Measurements from ENCODE around the gene POU3F3. TPM values are rescaled to one million over a fixed set of nuclear protein-coding genes. Genes with fewer than 3 reads are reported as not detected.

Gene POU3F3
- total RNA-seq, 1 donor from 2014 or later: not detected

DNA sequence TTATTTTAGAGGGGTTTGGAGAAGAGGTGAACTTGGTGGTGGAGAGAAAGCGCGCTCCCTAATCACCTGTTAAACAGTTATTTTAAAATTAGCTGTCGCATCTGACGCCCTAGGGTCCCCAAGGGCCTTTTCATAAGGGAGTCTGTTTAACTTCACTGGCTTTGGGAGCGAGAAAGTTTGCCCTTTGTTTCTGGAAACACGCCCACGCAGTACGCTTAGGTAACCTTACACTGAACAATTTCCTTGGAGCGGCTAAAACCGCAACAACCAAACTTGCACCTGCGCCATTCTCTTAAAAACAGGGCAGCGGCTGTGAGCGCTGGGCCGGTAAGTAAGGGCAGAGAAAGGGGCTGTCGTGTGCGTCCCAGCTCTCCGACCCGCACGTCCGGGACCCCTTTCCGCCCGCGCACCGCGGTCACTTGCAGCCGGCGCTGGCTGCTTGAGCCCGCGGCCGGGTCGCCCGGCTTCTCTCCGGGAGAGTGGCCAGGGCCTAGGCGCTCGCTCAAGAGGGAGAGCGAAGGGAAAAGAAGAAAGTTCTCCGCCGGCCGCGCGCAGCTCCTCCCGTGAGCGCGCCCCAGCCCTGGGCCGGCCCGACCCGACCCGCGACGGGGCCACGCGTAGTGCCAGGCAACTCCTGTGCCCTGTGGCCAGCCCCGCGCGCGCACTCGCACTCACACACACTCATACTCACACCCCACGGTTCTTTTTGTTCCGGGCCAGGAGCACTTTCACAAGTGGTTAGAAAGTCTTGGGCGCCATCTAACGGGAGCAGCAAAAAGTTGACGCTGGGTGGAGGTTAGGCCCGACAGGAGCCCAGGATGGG is 19.2 kb downstream of the POU3F3 start:
- DNase-seq (ENCODE audit: low read depth): peak; percentile 69

DNA sequence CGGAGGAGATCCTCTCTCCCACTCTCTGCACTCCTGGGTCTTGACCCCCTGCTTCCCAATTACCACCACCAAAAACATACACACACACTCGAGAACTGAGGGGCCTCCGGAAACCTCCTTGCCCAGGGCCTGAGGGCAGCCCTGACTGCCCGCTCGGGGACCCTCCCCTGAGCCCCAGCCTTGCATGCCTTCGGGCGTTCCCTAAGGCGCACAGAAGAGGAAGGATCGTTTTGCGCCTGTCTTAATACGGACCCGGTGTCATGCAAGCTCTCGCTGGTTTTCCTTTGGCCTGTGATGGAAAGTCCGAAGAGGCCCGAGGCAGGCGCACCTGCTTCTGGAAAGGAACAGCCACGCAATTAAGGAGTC is 19.8 kb downstream of the POU3F3 start:
- no peak for DNase-seq (ENCODE audit: low read depth)

DNA sequence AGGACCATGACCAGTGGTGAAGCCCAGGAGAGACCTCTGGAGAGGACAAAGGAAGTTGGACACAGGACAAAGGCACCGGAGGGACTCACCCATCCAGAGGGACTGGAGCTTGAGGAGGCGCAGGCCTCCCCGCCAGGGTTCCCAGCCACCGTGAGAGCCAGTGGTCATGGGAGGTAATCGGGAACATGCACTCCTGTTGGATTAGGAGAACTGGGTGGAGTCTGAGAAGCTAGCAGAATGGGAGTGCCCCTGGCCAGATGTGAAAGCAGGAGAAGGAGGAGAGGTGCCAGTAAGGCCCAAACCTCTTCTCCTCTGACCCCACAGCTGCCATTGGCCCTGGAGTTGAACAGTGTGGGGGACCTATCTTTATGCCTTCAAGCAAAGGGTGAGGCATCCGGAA is 20.3 kb downstream of the POU3F3 start:
- no peak for DNase-seq (ENCODE audit: low read depth)

DNA sequence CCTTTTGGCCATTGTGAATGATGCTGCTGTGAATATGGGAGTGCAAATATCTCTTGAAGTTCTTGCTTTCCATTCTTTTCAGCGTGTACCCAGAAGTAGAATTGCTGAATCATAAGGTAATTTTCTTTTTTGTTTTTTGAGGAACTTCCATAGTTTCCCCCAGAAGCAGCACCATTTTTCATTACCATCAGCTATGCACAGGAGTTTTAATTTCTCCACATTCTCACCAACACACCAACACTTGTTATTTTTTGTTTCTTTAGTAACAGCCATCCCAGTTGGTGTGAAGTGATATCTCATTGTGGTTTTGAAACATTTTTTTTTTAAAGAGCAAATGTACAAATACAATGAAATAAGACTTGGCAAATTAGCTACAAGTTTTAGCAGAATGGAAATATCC is 21.3 kb downstream of the POU3F3 start:
- no peak for DNase-seq (ENCODE audit: low read depth)

DNA sequence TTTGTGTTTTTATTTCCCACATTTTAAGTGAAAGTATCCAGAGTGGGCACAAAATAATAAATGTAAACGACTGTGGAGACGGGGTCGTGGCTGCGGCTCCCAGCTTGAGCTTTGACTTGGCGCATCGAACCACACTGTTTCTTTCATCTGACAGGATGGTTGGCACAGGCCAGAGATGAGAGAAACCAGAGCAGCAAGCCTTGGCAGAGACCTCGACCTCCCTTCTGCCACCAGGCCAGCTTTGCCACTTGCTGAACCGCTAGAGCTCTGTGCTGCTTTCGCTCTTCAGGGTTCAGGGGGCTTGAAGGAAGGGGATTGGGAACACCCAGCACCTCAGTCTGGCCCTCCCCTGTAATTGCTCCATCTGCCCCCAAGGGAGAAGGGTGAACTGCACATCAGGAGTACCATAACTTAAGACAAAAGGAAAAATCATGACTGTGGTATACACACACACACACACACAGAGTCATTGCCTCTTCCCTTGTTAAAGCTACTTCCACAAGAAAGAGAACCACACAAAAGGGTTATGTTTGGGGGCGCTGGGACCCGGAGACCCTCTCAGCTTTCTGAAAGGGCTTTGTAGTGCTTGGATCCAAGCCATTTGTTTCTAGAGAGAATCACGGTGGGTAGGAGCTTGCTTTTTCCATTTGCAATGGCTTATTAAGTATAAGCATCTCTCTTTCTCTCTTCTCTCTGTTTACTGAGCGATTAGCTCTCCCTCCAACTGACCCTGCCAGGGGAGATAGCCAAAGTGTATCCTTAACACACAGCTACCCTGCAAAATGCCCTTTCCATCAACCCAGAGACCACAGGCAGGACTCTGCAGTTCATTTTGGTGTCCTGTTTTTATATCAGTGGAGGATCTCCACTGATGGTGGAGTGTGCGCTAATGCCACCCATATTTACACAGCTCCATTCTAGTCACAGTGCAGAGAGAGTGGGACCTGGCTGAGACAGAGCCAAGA is 23.0 kb downstream of the POU3F3 start:
- no peak for DNase-seq (ENCODE audit: low read depth)

DNA sequence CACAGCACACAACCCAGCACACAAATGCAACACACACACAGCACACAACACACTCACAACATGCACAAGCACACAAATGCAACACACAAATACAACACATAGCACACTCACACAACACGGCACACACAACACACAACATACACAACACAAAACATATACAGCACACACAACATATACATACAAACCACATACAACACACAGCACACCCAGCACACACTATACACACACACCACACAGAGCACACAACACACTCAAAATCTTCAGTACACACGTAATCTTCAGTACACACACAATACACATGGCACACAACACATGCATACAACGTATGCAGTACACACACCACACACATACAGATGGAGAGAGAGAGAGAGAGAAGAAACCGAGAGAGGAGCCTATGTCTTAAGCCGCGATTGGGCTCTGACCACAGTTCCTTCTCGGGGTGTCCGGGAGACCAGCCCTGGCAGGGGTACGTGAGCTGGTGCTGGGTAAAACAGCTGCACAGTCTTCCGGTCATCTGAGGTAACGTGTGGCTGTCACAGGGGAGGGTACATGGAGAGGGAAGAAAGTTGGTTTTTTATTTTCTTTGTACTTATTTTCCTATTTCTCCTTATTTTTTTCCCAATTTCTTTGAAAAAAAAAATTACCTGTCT is 25.1 kb downstream of the POU3F3 start:
- peak; percentile 10 for DNase-seq (ENCODE audit: low read depth)

- no peak for DNase-seq (ENCODE audit: low read depth)
Measured at GRCh38 chr2:104880076-104880475, 26.2 kb downstream of the POU3F3 start.

DNA sequence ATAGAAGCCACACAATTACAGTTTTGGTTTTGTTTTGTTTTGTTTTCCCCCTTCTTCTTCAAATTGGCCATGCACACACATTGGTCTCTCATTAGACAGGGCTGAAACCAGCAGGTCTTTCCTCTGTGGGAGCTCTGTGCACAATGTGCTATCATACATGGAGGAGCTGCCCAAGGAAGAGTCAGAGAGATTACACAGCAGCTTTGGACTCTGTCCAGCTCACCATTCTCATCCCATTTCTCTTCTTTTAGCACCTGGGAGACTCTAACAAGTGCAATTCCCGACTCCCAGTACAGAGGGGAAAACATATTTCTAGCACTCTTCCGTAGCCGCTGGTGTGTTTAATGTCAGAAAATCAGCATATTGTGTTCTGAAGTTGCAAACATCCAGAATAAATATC is 29.4 kb downstream of the POU3F3 start:
- DNase-seq (ENCODE audit: low read depth): no peak

- no peak for DNase-seq (ENCODE audit: low read depth)
Measured at GRCh38 chr2:104885119-104885782, 31.3 kb downstream of the POU3F3 start.

GRCh38 chr2:104887676-104888075 is 33.8 kb downstream of the POU3F3 start:
- DNase-seq (ENCODE audit: low read depth): no peak

- DNase-seq (ENCODE audit: low read depth): no peak
Measured at GRCh38 chr2:104888489-104889258, 34.8 kb downstream of the POU3F3 start.

DNA sequence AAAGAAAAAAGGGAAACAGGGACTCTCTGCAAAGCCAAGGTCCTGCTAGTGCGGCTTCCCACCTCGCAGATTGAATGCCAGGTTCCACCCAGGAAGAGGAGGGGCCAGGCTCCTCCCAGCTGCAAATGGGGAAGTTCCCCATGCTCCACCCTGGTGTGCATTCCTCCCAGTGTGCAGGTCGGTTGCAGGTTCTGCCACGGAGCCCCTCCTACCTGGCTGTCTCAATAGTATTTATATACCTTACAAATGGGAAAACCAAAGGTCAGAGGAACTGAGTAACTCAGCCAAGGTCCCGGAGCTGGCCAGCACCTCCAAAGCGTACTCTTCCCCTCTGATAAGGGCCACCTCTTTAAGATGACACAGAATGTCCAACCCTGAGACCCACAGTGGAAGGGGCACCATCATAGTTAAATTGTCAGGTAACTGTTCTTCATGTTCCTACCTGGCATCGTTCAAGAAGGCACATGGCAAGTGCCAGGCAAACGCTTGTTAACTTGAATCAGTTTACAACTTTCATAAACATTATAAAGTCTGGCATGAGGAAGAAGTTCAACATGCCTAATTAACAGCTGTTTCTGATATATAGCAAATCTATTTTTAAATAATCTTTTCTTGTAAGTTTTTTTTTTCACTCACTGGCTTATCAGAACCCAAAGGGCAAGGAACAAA is 35.5 kb downstream of the POU3F3 start:
- no peak for DNase-seq (ENCODE audit: low read depth)

GRCh38 chr2:104889960-104890684 is 36.2 kb downstream of the POU3F3 start:
- DNase-seq (ENCODE audit: low read depth): no peak

DNA sequence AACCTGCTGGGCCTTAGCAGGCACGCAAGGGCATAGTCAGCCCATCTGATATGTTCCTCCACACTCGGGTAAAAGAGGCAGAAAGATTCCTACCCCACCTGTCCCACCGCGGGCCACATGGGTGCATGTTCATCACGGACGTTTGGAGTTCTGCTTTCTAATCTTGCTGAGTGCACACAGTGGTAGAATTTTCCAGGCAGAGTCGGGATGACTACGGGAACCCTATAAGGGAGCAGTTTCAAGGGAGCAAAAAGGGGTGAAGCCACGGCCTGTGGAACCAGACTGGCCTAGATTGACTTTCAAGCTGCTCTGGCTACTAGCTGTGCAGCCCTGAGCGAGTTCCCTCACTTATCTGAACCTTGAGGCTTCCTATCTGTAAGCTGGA is 36.8 kb downstream of the POU3F3 start:
- DNase-seq (ENCODE audit: low read depth): no peak

- no peak for DNase-seq (ENCODE audit: low read depth)
Measured at GRCh38 chr2:104891145-104891544, 37.2 kb downstream of the POU3F3 start.

- no peak for DNase-seq (ENCODE audit: low read depth)
Measured at GRCh38 chr2:104896446-104896845, 42.5 kb downstream of the POU3F3 start.

- DNase-seq (ENCODE audit: low read depth): no peak
Measured at GRCh38 chr2:104897515-104898184, 43.7 kb downstream of the POU3F3 start.

DNA sequence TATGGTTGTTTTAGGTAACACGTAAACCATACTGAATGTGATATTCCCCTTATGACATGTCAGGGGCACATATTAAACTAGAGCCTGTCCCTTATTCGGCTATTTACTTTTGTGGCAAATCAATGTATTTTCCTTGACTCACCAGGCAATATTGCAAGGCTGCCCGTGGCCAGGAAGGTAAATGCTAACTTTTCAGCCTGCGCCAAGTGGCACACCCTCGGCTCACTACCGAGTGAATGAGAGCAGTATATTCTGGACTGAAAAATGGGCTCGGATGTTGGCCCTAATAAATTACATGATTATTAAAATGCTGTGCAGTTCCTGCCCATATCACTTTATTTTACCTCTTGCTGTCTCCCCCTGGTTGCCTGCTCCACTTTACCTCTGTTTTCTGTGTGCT is 46.7 kb downstream of the POU3F3 start:
- no peak for DNase-seq (ENCODE audit: low read depth)
